Activated CD4-positive, alpha-beta T cell treated with anti-CD3 and anti-CD28 coated beads for 4 hours (primary cell): ENCODE data around the gene CHST3.

Experiments
- DNase-seq, 2 donors: peaks; one replicate each; pipeline ENCODE4 v3.0.0-alpha.2; 2020

CHST3 gene

DNA sequence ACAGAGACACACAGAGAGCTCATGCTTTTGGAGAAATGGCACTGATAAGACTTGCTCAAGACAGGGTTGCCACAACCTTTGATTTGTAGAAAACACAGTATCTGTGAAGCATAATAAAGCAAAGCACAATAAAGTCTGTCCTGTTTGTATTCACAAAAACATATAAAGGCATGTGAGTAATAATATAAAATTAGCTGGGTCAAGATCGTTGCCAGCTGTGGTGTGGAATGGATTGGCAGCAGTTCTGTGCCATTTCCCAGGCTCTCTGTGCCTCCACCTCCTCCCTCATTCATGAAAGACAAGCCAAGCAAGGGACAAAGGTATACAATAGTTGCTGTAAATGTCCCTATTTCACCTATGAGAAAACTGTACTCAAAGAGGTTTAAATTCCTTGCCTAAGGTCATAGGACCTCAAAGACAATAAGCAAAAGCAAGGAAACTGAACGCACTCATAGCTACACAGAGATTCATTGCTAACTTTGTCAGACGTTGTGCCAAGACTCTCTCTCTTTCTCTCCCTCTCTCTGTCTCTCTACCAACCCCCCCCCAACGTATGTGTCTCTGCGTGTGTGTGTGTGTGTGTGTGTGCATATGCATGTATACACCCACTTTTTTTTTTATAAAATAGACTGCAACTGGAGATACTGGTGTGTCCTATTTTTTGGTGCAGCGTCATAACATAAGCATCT, 31.8 kb downstream of the CHST3 start:
- DNase-seq, result no peak

DNA sequence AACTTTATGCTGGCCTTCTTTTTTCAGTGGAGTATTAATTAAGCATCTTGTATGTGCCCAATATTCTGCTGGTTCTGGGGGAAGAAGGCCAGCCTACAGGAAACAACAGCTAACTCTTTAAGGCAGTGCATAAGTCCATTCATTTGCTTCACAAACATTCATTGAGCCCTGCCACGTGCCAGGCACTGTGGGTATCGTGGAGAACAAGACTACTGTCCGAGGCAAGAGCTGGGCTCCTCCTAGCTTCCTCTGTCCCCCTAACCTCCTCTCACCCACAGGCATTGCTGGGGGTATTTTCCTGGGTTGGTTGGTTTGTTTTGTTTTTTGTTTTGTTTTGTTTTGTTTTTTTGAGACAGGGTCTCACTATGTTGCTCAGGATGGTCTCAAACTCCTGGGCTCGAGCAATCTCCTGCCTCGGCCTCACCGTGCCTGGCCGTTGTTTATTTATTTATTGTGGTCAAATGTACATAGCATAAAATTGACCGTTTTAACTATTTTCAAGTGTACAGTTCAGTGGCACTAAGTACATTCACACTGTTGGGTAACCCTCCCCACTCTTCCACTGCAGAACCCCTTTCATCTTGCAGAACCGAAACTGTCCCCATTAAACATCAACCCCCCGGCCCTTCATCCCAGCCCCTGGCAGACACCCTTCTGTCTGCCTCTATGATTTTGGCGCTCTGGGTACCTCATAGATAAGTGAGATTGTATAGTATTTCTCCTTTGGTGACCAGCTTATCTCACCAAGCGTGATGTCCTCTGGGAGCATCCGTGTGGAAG, 32.6 kb downstream of the CHST3 start:
- DNase-seq, result no peak

DNA sequence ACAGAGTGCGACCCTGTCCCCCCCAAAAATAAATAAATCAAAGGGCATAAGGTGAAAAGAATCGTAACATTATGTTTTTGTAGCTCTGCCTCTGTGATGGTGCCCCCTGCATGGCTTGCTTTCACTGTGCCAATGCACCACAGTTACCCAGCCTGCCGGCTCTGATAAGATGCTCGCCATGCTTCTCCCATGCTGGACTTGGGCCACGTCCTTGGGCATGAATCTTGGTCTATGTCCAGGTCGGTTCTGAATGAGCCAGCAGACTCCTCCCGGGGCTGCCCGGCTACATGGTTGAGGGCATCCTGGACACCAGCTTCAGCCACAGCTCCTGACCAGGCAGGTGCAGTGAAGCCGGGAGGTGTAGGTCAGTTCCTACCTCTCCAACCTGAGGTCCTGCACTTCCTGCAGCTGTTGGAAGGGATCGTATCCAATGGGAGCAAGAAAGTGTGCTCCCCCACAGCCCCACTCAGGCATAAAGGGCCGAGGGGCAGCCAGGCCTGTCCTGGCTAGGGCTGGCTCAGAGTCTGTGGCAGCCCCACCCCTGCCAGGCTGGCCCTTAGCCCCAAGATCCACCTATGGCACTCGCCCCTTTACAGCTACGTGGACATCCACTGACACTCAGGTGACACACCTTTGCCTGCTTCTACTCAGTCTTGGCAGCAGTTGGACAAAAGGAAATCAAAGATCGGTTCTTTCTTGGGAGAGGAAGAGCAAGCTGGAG, 34.1 kb downstream of the CHST3 start:
- DNase-seq, result no peak

DNA sequence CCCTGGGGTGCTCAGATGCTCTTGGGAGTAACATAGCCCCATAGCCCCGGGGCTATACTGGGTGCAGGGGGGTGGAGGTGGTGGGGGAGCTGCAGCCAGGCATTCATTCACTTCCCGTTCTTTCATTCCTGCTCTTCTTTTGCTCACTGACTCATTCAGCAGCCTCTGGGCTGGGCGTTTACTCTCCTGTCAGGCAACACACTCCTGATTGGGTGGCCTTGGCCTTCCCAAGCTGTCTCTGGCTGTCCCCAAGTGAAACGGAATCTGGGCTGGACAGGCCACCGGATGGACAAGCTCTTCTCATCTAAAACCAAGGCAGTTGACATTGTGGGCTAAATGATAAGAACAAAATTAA, 34.6 kb downstream of the CHST3 start:
- DNase-seq, result no peak

DNA sequence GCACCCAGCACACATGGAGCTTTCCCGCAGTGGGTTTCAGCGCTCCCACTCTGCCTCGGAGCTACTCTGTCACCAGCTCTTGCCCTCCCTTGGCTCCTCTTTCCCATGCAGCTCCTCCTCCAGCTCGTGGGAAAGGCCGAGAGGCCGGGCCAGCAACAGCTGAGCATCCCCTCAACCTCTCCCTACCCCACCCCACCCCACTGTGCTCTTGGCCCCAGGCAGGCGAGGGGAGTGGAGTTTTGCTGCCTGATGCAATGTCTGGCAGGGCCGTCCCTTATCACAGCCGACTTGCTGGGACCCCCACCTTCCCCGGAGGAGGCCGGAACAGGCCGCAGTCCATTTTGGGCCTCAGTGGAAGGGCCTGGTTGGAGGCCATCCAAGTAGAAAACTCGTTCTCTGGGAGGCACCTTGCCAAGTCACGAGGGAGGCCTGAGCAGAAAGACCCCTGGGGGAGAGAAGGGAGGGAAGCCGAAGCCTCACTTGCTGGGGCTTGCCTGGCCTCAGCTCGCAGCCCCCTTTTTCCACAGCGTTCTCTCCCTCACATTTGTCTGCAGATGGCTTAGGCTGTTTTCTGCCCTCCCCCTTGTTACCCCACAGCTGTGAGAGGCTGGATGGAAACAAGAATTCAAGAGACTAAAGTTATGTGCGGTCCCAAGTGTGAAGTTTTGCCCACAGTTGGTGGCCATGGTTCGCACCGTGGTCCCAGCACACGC, 35.3 kb downstream of the CHST3 start:
- no peak for DNase-seq

DNA sequence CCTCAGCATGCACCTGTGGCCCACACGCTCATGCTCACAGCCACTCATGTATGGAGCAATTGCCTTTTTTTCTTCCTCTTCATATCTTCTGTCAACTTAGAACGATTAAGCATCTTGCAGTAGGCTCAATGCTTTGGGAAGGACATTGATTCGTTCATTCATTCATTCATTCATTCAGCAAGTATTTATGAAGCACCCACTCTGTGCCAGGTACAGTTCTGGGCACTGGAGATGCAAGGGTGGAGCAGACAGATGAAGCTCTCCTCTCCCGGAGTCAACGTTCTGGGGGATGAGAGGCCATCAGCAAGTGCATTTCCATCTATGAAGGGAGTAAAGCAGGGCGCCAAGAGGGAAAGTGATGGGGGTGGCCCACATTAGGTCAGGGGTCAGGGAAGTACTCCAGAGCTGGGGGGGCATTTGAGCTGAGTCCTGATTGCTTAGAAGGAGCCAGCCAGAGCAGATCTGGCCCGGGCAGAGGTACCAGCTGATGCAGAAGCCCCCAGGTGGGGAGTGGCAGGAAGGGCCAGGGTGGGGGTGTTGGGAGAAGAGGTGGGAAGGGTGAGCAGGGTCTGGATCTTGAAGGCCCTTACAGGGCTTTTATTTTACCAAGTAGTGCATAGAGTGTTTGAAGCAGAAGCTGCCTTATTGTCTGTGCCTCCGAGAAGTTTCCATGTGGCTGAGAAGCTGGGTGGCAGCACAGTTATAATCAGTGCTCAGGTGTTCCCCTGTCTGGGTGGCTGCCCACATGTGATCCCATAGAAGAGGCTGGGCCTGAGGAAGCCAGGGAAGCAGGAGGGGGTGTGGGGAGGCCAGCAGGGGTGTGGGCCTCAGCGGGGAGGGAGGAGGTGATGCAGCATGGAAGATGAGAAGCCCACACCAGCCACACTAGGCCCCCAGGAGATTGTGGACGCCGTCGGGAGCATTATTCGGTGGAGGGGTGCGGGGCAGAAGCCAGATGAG, 36.2 kb downstream of the CHST3 start:
- no peak for DNase-seq

DNA sequence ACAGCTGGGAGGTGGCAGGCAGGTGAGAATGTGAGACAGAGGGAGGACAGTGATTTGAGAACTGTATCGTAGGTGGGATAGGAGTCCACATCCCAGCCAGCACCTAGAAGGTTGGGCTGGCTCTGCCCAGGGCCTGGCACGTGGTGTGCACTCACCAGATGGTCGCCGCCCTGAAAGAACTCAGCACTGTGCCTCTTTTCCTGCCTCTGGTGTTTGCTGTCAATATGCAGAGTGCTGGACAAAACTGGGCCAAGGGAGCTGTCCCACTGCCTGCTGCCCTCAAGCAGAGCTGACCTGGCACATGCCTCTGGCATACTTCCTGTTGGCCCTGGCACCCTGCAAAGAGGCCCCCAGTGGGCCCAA, 36.8 kb downstream of the CHST3 start:
- DNase-seq, result no peak

DNA sequence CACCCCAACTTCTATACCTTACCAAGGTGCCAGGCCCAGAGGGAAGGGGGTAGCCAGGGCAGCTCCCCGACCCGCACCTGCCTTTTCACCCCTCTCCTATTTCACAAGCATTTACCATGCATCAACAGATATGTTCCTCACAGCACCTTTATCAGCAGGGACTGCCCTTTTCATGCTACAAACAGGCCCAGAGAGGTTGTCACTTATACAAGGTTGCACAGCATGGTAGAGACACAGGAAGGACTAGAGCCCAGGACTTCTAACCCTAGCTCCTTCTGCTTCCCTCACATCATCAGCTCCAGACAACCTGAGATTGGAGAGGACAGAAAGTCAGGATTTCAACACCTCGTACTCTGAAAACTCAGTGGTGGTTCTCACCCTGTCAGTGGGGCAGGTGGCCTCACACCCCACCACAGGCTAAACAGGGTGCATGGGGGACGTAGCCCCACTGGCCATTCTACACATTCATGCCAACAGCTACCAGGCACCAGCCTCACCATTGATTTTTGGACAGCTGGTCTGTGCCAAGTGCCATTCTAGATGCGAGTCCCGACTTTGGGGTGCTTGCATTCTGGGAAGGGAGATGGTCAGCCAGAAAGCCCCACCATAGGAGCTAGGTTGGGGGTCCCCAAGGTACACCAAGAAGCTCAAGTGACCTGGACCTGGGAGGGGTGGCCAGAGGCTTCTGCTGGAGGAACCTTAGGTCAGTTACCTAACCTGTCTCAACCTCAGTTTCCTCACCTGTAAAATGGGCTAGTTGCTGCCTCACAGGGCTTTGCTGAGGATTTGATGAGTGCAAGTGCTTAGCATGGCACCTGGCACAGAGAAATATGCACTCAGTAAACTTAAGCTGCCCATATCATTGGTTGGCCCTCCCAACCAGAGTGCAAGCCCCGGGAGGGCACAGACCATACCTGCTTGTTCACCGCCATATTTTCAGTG, 38.4 kb downstream of the CHST3 start:
- DNase-seq, result no peak

DNA sequence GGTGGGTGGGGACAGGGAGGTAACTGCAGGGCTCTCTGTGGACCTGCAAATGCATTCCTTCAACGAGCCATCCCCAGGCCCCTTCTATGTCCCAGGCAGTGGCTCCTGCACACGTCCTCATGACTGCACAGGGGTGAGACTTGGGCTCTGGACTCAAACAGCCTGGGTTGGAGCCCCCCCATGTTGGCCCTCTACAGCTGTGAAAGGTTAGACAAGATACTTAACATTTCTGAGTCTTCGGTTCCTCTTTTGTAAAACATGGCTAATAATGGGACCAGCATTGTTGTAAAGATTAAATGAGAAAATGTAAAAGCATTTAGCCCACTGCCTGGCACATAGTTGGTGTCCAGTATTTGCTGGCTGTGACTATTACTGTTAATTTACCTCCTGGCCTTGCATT, 41.8 kb downstream of the CHST3 start:
- no peak for DNase-seq

DNA sequence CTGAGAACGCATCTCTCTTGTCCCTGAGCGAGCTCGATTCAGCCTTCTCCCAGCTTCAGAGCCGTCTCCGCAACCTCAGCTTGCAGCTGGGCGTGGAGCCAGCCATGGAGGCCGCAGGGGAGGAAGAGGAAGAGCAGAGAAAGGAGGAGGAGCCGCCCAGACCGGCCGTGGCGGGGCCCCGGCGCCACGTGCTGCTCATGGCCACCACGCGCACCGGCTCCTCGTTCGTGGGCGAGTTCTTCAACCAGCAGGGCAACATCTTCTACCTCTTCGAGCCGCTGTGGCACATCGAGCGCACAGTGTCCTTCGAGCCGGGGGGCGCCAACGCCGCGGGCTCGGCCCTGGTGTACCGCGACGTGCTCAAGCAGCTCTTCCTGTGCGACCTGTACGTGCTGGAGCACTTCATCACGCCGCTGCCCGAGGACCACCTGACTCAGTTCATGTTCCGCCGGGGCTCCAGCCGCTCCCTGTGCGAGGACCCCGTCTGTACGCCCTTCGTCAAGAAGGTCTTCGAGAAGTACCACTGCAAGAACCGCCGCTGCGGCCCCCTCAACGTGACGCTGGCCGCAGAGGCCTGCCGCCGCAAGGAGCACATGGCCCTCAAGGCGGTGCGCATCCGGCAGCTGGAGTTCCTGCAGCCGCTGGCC, 43.2 kb downstream of the CHST3 start:
- no peak for DNase-seq

DNA sequence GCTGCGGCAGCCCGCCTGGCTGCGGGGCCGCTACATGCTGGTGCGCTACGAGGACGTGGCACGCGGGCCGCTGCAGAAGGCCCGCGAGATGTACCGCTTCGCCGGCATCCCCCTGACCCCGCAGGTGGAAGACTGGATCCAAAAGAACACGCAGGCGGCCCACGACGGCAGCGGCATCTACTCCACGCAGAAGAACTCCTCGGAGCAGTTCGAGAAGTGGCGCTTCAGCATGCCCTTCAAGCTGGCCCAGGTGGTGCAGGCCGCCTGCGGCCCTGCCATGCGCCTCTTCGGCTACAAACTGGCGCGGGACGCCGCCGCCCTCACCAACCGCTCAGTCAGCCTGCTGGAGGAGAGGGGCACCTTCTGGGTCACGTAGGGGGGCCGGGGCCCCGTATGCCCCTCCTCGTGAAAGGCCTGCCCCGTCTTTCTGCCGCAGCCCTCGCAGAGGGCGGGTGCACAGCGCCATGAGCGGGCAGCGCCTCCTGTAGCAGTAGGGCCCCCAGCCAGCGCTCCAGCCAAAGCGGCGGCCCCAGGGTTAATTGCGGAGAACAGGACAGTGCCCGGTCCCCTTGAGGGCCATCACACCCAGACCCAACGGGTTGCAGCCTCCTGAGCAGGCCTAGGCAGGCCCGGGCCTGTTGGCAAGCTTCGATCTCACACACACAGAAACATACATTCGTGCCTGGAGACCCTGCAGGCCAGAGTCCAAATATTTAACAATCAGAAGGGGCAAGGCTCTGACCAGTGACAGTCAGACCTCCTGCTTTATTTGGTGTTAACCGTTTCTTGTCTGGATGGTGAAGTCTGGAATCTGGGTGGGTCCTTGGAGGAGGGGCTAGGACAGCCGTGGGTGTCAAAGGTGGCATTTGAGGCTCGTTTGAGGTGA, 44.1 kb downstream of the CHST3 start:
- no peak for DNase-seq

DNA sequence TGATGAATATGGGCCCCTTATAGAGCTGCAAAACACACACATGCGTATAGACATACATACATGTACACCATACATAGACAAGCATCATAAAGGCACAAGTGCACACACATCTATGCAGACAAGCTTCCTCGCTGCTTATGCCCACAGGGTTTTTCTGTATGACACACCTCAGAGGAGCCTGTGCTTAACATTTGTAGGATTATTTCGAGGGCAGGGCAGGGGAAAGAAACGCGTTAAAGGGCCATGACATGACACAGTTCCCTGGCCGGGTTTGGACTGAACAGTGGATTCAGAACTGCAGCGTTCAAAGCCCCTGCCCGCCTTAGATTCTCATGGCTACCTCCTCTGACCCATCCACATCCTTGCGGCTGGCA, 44.8 kb downstream of the CHST3 start:
- no peak for DNase-seq

DNA sequence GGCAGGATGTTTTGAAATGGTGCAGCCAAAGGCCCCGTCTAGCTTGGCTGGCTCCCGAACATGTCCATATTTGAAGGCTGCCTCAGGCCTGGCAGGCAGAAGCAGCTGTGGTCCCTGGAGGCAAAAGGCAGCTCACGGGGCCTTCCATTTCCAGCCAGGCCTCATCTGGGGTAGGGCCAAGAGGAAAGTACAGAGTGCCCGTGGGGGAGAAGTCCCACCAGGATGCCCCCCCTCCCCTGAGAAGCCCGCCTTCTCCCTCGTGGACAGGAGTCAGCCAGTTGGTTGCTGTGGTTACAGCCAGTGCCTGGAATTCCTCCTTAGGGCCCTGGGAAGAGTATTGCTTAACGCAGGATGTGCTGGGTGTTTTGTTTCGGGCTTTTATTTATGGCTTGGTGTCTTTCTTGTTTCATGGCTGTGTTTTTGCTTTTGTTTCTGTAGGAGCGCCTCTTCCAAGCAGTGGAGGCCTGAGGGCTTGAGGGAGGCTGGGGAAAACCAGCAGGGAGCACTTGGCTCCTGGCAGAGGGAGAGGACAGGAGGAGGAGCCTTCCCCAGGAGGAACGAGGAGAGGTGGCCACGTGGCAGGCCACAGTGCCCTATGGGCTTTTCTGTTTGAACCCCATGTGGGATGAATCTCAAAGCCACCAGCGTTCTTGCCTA, 45.4 kb downstream of the CHST3 start:
- no peak for DNase-seq

DNA sequence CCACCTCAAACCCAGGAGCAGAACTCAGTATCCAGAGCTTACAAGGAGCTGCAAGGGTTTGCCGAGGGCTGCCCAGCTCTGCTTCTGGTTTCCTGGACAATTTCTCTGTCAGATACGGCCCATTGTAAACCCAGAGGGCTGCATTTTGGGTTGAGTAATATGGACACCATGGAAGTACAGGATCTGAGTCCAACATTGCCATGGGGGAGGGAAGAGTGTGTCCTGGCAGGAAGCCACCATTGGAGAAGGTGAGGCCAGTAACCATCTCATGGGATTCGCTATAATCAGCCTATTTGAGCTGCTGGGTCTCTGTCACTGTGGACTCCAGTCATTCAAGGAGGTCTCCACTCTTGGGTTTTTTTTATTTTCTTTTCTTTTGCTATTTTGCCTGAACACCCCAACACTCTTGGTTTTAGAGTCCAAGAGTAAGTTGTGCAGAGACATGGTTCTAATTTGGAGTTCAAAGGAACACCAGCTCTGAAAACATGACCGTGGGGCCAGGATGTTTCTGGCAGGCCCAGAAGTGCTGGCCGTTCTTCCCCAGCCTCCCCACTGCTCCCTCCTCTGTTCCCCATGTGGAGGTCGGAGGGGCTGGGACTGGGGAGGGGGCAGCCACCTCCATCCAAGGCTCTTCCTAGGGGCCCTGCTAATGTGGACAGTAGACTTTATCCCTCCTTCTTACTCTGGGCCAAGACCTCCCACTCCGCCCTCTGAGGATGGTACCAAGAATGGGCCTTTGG, 46.2 kb downstream of the CHST3 start:
- no peak for DNase-seq

DNA sequence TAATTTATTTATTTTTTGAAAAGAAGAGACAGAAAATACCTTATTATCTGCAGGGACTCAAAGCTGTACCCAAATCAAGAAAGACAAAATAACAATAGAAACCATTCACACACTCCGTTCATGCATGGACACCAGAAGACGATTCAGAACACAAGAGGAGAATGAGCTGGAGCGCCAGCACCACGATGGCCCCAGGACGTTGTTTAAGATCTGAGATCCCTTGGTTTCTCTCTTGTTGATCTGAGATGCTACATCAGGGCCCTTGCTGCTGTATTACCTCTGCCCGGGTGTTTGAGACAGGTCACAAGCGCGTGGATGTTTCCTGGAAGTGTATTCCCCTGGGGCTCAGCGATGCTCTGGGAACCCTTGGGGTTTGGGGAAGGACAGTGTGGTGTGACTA, 46.8 kb downstream of the CHST3 start:
- no peak for DNase-seq

DNA sequence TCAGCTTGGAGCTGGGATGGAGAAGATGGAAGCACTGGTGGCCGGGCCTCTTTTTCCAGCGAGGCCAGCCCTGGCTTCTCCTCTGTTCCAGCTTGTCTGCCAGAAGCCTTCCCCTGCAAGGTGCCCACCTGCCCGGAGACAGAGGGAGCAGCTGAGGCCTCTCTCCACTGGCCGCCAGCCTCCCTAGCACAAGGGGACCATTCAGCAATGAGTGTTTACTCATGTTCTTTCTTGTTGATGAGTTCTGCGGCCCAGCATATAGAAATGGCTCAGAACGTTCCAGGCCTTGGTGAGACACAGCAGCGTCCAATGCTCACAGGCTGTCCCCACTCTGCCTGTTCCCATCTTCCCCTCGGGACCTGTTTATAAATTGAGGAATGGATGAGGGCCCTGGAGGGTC, 47.3 kb downstream of the CHST3 start:
- DNase-seq, result no peak

DNA sequence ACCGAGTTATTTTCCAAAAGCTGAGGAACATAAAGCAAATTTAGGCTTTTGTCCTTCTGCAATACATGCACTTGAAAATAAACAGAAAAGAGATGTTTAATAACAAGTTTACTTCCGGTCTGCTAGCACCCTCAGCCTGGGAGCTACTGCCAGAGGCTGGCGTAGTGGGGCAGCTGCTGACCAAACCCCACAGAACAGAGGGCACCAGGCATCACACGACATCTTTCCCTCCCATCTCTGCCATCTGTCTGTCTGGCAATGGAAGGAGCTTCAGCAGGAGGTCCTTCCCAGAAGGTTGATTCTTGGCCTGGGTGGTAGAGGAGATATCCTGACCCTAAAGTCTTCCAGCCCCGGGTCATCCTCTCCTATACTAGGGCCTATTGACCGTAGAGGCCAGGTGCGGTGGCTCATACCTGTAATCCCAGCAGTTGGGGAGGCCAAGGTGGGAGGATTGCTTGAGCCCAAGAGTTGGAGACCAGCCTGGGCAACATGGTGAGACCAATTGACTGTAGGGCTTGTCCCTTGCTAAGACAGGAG, 47.8 kb downstream of the CHST3 start:
- DNase-seq, result no peak

DNA sequence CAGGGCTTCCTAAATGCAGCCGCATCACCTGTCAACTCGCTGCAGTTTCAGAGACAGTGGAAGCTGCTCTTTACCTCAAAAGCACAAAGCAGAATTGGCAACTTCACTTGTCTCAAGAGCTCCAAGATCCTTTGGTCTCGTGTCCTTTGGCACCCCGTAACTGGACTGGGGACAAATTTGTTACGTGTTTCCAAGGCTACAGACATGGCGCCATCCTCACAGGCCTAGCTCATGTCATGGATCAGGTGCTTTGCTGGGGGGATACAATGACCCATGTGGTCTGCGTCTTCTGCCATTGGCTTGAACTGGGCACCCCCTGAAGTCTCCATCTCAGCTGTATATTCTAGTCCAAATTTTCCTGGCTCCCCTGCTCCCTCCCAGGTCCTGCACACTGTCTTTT, 48.6 kb downstream of the CHST3 start:
- DNase-seq, result no peak
